Activated CD8-positive, alpha-beta memory T cell treated with anti-CD3 and anti-CD28 coated beads for 1 hour (primary cell): Measurements from ENCODE around the gene ZBTB18.

Experiments used
- DNase-seq, 2 donors: peaks; one replicate each; pipeline ENCODE4 v3.0.0-alpha.2; 2020; ENCODE audit warnings: low read depth in 1 of 2; ENCODE audit errors: extremely low read depth in 1 of 2

Gene ZBTB18

GRCh38 chr1:244087021-244087560 is 36.0 kb downstream of the ZBTB18 start:
- DNase-seq: no peak

DNA sequence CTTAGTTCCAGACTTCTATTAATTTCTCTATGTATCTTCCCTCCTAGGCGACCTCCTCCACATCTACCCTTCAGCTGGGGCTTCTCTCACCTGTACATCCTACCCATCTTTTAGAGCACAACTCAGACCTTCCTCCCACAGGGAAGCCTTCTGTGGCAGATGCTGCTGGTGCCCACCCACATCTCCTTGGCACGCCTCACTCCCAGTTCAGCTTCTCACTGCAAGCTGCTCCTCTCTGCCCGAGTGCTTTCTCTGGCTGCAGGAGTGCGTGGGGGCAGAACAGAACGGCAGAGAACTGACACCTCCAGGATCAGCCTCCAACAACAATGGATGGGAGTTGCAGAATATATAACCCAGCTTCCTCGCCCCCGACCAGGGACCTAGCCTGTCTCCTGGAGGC is 36.5 kb downstream of the ZBTB18 start:
- DNase-seq: no peak

DNA sequence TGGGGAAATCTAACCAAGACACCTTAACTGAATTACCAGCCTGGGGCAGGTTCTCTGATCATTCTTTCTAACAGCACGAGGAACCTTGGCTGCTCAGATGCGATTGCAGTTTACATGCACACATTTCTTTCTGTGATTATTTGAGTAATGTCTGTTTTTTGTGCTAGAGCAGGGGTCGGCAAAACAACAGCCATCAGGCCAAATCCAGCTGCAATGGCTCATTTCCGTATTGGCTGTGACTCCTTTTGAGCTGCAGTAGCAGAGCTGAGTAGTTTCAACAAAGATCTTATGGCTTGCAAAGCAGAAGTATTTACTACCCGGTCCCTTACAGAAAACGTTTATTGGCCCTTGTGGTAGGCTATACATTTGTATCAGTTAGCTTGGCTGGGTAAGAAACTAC is 37.1 kb downstream of the ZBTB18 start:
- no peak for DNase-seq

- DNase-seq: no peak
Observed at GRCh38 chr1:244089561-244089960, 38.5 kb downstream of the ZBTB18 start.

DNA sequence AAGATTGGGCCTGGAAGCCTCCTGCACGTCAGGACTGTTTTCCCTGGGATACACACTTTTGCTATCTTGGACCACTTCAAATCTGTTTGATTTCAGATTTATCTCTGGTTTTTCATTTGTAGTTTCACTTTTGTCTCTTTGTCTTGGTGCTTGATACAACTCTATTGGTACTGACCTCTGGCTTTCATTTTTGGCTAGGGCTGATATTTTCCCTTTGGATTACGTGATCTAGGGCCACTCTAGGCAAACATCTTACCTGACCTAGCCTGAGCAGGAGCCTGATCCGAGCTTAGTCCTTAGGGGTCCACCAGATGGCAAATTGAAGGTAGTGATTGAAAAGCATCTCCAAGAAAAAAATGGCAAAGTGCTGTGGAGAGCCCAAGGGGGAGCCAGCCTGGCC is 39.6 kb downstream of the ZBTB18 start:
- no peak for DNase-seq

DNA sequence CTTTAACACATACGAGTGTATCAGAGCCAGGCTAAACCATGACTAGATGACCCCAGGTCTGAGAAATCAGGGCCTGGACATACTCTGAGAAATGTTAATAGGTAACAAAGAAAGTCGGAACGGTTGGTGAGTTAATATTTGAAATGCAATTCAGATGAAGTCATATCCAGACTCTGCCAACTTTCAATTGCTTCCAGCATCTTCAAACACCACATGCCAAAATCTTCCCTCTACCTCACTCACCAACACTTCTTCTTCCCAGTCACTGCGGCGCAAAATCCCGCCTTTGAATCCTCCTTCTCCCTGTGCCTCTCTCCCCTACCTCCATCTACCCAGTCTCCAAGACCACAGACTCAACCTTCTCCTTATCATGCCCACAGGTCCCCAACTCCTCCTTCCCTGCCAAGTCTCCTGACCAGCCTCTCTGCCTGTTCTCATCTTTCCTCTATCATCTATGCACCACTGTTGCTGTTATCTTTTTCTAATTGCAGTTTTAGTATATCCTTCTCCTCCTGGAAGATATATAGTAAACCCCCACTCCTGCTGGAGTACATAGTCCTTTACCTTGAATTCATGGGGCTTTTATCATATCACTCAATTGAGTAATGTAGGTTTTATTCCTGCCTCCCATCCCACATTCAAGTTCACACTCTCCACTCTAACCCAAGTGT is 41.3 kb downstream of the ZBTB18 start:
- DNase-seq: no peak

DNA sequence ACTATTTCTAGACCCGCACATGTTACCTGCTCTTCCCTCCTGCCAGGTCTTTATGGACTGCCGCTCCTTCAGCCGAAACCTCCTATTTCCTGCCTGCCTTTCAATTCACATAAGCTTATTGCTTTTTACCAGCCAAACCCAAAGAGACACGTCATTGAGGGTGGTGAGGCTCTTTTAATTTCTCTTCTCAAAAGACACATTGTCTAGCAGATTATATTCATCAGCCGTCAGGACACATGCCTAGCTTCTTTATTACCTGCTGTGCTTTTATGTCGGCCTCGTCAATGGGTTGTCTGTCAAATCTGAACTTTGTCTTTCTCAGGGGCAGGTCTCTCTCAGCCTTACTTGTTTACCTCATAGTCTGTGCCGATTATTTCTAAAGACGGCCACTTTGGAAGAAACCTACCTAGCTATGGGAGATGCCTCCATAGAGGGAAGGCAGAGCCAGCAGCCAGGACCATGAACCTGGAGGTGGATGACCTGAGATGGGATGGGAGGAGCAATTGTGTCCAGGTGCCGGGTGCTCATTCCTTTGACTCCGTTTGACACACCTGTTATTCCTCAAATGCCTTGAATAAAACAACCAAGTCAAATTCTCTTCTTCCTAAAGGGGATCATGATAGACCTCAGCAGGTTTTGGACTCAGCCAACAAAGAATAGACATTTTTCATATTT is 42.0 kb downstream of the ZBTB18 start:
- no peak for DNase-seq

DNA sequence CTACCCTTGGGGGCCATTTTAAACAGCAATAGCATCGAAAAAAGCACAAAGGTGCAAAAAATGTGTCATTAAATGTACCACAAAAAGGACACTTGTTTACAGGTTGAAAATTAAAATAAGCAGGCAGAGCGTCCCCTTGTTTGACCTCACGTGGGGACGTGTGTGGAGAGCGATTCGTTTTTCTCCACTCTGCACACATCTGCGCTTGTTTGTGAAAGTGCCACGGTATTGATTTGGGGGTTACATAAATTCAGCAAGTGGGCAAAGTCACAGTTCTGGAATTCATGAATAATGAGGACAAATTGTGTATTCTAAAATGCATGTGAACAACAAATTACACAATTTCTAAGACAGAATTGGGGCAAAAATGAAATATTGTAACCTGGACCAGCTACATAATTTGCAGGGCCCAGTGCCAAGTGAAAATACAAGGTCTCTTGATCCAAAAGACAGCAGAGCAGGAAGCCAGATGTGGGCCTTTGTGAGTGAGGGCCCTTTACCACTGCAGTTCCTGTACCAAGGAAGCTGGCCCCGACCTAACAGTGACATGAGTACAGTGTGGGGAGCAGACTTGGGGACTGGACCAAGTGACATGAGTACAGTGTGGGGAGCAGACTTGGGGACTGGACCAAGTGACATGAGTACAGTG is 43.9 kb downstream of the ZBTB18 start:
- no peak for DNase-seq

- no peak for DNase-seq
Observed at GRCh38 chr1:244095529-244095911, 44.4 kb downstream of the ZBTB18 start.

DNA sequence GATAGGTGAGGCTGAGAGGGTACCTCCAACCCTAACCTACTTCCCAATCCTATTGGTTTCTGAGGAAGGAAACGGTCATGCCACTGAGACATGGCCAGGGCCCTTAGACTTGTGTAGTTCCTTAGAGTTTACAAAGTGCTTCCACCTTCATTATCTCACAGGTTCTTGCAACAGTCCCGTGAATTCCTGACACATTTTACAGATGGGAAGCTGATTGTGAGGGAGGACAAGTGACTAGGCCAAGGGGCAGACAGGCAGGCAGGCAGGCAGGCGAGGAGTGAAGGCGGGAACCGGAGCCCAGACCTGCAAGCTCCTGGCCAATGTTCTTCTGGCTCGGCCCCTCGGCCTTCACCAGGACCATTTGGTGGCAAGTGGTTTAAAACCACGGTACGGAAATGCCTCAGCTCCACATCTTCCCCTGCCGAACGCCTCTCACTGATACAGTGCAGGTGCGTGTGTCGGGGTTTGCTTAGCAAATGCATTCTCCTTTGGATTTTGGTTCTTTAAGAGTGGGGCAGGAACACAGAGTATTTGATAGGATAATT is 45.1 kb downstream of the ZBTB18 start:
- DNase-seq: no peak

- no peak for DNase-seq
Observed at GRCh38 chr1:244096691-244097090, 45.6 kb downstream of the ZBTB18 start.

DNA sequence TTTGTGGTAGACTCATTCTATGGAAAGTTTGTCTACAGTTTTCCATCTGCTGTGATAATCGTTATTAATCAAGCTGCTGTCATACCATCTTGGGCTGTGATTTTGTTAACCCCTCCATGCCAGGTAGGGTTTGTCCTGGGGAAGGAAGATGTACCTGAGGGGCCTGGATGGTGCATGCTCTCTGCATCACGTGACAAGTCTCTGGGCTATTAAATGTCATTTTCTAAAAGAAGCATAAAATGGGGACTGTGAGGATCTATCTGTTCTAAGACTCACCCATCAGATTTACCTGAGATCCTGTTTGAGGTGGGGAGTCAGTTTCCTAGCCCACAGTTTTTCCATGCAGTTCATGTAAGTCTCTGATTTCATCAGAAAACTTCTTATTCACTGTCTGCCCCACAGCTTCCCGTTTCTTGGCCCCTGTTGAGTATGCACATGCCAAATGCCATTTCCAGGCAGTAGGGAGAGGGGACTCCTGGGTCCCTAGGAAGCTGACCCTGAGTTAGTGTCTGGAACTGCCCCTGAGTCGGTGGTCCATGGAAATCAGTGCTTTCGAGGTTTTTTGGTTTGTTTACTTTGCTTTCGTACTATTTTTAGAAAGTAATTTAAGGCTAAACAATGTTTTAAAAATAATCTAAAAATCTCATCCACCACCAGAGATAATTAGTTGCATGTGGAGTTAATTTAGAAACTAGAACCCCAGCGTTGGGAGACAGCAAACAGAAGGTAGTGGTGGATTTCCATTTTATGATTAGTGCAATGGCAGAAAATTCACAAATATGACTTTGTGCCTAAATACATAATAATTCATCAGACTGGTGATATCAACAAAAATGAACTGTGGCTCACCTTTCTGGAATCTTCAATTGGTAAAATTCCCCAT is 46.7 kb downstream of the ZBTB18 start:
- DNase-seq: no peak

- no peak for DNase-seq
Observed at GRCh38 chr1:244099258-244099930, 48.3 kb downstream of the ZBTB18 start.

DNA sequence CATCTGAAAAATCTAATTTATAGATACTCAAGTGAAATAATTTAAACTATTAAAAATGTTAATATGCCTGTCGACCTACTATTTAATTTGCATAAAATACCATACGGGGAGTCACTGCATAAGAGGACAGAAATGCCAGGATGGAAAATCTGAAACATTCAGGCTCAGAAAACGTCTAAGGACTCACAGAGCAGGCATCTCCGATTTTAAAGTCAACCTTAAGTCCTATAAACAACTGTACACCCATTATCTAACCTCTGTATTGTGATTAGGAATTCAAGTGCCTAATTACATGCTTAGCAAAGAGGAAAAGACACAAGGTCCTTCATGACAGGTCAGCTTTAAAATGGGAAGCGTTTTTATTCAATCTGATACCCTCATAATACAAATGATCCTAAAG is 49.2 kb downstream of the ZBTB18 start:
- no peak for DNase-seq

DNA sequence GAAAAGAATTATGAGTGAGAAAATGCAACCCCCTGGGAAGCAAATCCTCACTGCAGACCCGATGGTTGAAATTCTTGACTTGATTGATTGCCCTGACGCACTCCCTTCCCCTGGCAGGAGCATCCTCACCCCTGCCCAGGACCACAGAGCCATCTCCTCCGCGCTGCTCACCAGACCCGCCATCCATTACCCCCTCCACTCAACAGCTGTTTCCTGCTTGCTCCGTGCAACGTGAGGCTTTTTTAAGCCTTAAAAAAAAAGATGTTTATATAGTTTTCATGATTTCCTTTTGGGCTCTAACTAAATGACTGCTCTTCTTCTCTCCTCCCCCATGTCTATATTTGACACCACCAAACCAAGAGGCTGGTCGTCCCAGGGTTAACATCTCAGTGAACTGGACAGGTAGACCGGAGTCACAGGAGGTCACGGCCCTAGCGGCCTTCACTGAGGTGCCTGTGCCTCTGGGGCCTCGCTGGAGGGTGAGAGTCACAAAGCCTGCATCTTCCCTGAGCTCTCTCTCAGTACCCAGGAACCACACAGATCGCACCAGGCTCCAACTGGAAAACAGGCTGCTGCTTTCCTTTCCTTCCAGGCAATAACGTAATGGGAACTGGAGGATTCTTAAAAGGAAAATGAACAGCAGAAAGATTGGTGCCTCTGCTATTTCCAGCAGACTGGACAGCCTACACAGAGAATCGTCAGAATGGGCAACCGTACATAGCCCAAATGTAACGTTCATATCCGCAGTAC is 49.8 kb downstream of the ZBTB18 start:
- no peak for DNase-seq

DNA sequence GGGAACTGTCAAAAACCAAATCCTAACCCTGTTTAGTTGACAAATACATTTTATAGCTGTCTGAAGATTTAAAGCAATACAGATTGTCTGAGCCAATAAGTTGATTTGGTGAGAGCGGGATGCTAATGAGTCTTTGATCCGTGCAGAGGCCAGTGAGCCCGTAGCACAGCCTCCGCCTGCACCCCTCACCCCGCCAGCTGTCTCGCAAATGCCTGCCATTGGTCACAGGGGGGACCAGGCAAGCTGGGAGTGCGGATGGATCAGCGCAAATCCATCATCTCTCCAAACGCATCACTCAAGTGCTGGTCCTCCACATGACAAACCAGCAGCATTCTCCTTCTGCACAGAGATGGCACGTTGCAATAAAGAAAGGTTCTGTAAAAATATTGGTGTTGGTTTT is 51.0 kb downstream of the ZBTB18 start:
- DNase-seq: no peak

- no peak for DNase-seq
Observed at GRCh38 chr1:244102468-244102867, 51.4 kb downstream of the ZBTB18 start.

DNA sequence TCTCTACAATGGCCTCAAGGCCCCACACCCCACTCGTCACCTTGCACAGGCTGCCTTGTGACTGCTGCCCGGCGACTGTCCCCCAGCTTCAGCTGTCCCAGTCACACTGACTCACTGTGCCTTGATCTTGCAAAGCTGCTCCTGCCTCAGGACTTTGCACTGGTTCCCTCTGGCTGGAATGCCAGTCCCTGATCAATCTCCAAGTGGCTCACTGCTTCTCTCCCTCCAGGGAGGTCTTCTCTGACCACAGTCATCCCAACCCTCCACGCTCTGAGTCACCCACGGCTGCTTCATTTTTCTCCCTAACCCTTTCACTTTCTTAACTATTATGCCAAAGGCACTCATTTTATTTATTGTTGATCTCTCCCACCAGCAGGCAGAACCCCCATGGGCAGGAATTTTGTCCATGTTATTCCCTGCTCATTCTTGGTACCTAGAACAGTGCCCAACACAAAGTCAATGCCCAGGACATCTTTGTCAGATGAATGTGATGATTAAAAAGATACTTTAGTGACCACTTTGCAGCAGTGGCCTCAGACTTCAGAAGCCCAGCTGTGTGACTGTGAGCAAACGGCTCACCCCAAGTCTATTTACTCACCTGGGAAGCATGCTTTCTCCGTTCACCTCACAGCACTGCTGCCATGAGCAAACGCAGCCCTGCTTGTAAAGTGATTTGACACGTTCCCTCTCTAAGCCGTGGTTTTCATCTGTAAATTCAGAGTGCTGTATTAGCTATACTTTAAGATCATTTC is 53.4 kb downstream of the ZBTB18 start:
- DNase-seq: no peak

DNA sequence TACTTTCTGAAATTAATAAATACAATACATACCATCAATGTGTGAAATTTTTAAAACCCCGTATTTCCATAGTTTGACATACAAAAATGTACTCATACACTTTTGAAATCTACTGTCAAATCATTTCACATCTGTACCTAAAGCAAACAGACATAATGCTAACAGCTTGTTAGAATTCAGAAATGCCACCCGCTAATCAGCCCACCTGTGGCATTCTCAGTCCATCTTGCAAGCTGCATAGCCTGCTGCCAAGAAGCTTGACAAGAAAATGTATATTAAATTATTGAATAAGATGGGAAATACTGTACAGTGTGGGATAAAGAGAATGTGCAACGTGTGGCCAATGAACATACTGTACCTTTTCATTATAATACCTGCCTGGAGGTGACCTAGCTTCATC is 55.1 kb downstream of the ZBTB18 start:
- no peak for DNase-seq
